NCI-H1105 (cell line): ENCODE results near the gene BCL7B.
"Not testable (repeated sequence)": the region's sequence is repeated elsewhere in the genome, so short reads cannot be mapped to it uniquely, and the experiment has no call there.

ENCODE experiments used
- DNase-seq: peaks from one replicate; lab custom pipeline; 2025; lab: John Stamatoyannopoulos, UW

BCL7B gene

GRCh38 chr7:73572767-73573186 lies 15.3 kb upstream of the BCL7B start:
- no peak for DNase-seq

GRCh38 chr7:73570977-73571376 lies 13.5 kb upstream of the BCL7B start:
- no peak for DNase-seq

GRCh38 chr7:73570521-73570920 lies 13.0 kb upstream of the BCL7B start:
- no peak for DNase-seq

- DNase-seq, result no peak
Observed at GRCh38 chr7:73569042-73569608, 11.6 kb upstream of the BCL7B start.

- no peak for DNase-seq
Observed at GRCh38 chr7:73567846-73568685, 10.6 kb upstream of the BCL7B start.

- no peak for DNase-seq
Observed at GRCh38 chr7:73567140-73567539, 9.7 kb upstream of the BCL7B start.

- DNase-seq, result not testable (repeated sequence)
Observed at GRCh38 chr7:73566431-73566830, 8.9 kb upstream of the BCL7B start.

- no peak for DNase-seq
Observed at GRCh38 chr7:73565675-73566340, 8.3 kb upstream of the BCL7B start.

- DNase-seq, result no peak
Observed at GRCh38 chr7:73560109-73560835, 2.8 kb upstream of the BCL7B start.

- DNase-seq, result peak; percentile 88
Observed at GRCh38 chr7:73557108-73557396, 438 bp downstream of the BCL7B start.

GRCh38 chr7:73556208-73557107 lies 1.0 kb downstream of the BCL7B start:
- DNase-seq, result no peak

GRCh38 chr7:73555411-73555982 lies 2.0 kb downstream of the BCL7B start:
- no peak for DNase-seq

- not testable (repeated sequence) for DNase-seq
Observed at GRCh38 chr7:73550093-73550492, 7.4 kb downstream of the BCL7B start.

GRCh38 chr7:73549176-73549575 lies 8.3 kb downstream of the BCL7B start:
- DNase-seq, result no peak

- DNase-seq, result no peak
Observed at GRCh38 chr7:73547841-73548240, 9.6 kb downstream of the BCL7B start.

- DNase-seq, result no peak
Observed at GRCh38 chr7:73544678-73545077, 12.8 kb downstream of the BCL7B start.

GRCh38 chr7:73541722-73542121 lies 15.8 kb downstream of the BCL7B start:
- DNase-seq, result no peak

- DNase-seq, result no peak
Observed at GRCh38 chr7:73539709-73540108, 17.8 kb downstream of the BCL7B start.

- not testable (repeated sequence) for DNase-seq
Observed at GRCh38 chr7:73538510-73538909, 19.0 kb downstream of the BCL7B start.

- DNase-seq, result no peak
Observed at GRCh38 chr7:73537051-73537450, 20.4 kb downstream of the BCL7B start.

- DNase-seq, result no peak
Observed at GRCh38 chr7:73536479-73536878, 21.0 kb downstream of the BCL7B start.
